Retinal pigment epithelial cell (primary cell): ENCODE results near the gene CCKAR.

Experiments
- DNase-seq: peaks from one replicate; pipeline ENCODE4 v3.0.0-alpha.2; 2010; ENCODE audit warnings: low read depth
- H3K4me3 ChIP-seq: 2 replicates; pipeline ENCODE4 v1.5.1; 2011; ENCODE audit warnings: mild to moderate bottlenecking, low read length, control low read depth, moderate library complexity
- TF ChIP-seq, protein P1 (sequence below): conservative IDR thresholded peaks from 2 replicates; pipeline ENCODE4 v1.5.1; 2011; ENCODE audit warnings: low read depth, low read length, control low read depth, inconsistent platforms

CCKAR gene

DNA sequence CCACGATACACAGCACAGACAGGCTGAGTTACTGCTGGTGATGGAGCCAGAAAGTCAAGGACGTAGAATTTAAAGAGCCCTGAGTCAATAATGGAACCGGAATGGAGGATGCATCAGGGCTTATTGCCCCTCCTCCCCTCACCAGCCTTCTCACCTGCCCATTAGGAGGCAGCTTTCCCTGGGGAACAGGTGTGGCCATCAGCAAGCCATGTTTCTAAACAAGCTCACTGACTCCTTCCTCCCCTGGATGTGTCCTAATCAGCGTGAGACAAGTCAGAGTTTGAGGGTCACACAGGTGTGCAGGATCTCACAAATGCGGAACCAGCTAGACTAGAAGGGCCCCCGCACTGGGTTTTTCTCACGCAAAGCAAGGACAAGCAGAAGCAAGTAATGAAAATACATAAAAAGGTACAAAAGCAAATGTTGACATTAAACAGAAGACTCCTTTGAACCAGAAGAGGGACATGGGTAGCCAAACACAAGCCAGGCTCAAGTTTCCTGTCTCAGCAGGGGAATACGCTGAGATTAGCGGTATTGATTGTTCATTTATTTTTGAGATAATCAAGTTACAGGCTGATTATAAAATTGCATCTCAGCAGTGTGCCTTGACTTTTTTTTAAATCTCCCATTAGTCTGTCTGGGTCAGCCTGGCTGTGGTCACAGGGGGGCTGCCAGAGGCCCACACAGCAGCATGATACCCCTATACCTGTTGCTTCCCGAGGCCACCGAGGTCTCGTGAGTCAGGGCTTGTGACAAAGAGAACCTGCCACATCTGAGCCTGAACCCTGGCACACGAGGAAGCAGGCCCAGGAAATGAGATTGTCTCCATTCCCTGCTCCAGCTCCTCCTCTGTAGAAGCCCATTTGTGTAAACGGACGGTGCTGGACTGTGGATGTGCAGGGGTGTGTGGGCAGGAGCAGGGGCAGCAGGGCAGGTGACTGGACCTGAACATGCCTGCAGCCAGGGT lies 37.4 kb downstream of the CCKAR start:
- DNase-seq = no peak
- TF ChIP-seq, protein P1, sequence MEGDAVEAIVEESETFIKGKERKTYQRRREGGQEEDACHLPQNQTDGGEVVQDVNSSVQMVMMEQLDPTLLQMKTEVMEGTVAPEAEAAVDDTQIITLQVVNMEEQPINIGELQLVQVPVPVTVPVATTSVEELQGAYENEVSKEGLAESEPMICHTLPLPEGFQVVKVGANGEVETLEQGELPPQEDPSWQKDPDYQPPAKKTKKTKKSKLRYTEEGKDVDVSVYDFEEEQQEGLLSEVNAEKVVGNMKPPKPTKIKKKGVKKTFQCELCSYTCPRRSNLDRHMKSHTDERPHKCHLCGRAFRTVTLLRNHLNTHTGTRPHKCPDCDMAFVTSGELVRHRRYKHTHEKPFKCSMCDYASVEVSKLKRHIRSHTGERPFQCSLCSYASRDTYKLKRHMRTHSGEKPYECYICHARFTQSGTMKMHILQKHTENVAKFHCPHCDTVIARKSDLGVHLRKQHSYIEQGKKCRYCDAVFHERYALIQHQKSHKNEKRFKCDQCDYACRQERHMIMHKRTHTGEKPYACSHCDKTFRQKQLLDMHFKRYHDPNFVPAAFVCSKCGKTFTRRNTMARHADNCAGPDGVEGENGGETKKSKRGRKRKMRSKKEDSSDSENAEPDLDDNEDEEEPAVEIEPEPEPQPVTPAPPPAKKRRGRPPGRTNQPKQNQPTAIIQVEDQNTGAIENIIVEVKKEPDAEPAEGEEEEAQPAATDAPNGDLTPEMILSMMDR = no peak
- no peak overlapping the region for H3K4me3 ChIP-seq

DNA sequence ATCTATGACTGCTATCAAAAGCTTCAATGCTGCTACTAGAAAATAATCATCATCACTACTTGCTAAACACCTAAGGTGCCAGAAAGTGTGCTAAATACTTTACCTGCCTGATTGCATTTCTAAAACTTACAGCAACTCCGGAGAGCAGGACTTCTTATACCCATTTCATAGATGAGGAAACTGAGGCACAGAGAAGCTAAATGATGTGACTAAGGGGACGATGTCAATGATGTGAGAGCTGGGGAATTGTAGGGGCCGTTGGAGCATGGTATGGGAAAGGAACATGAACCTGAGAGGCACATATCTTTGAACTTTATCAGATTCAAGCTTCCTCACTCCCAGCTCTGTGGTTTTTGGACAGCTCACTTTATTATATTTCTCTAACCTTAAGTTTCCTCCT lies 38.7 kb downstream of the CCKAR start:
- H3K4me3 ChIP-seq = no peak overlapping the region
- no peak for DNase-seq
- TF ChIP-seq, protein P1 = no peak

DNA sequence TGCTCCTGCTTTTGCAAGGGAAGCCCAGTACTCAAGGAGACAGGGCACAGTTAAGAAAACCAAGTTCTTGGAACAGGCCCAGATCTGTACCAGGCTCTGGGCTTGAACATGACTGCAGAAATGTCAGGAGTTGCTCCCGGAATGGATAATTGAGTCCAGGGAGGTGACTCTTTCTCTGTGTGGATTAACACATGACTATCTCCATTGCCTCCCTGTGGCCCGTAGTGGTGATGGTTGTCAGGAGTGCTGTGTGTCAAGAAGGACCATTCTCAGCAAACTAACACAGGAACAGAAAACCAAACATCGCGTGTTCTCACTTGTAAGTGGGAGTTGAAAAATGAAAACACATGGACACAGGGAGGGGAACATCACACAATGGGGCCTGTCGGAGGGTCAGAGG lies 39.9 kb downstream of the CCKAR start:
- TF ChIP-seq, protein P1 = no peak
- H3K4me3 ChIP-seq = no peak overlapping the region
- no peak for DNase-seq

DNA sequence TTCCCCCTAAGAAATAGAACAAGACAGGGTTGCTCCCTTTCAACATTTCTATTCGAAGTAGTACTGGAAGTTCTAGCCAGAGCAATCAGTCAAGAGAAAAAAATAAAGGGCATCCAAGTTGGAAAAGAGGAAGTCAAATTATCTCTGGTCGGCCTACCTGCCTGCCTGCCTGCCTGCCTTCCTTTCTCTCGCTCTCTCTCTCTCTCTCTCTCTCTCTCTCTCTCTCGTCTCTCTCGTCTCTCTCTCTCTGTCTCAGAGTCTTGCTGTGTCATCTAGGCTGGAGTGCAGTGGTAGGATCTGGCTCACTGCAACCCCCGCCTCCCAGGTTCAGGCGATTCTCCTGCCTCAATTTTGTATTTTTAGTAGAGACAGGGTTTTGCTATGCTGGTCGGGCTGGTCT lies 42.9 kb downstream of the CCKAR start:
- DNase-seq = no peak
- H3K4me3 ChIP-seq = no peak overlapping the region
- TF ChIP-seq, protein P1 = no peak

DNA sequence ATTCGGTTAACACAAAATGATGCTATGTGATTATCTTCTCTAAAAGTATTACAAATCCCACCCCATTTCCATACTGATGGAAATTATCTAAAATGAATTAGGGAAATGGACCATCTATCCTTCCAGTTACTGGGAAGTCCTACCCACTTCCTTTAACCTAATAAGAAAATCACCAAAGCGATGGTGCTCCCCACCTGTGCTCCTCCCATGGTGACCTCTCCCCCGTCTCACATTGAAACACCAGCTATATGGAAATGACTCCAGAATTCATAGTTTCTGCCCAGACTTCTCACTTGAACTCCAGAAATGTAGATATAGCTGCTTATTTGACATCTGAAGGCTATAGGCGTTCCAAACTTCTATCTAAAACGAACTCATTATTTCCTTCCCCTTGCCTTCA lies 48.5 kb downstream of the CCKAR start:
- no peak overlapping the region for H3K4me3 ChIP-seq
- TF ChIP-seq, protein P1 = no peak
- no peak for DNase-seq

DNA sequence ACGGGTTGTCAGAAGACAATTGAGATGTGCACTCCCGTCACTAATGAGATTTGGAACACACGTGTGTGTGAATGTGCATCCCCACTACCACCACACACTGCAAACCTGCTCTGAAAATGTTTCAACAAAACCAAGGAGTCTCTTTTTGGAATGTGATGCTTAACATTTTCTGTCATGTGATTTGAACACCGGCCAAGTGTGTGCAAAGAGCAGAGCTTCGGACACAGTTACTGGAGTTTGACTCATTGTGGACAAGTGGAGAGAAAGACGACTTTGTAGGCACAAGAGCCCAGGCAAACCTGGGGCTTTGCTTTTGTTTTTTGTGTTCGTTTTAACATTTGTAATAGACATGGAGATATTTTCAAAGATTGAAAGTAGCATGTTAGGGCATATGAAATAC lies 49.2 kb downstream of the CCKAR start:
- H3K4me3 ChIP-seq = no peak overlapping the region
- TF ChIP-seq, protein P1 = no peak
- no peak for DNase-seq
